K562 treated with DMSO at 1 percent for 24 hours (cell line): Measurements from ENCODE around the gene KCNJ9. TPM values are rescaled to one million over a fixed set of nuclear protein-coding genes. Genes with fewer than 3 reads are reported as not detected.

Experiments
- total RNA-seq: library from RNA; unstranded; fragments of 300-600 nt; gene quantifications from 2 replicates; pipeline ENCODE4 v1.2.3, GENCODE V29; 2022; ENCODE audit warnings: low read depth; ENCODE audit not compliant: insufficient read depth

KCNJ9 gene
- not detected in 2 replicates for total RNA-seq

GRCh38 chr1:160081261-160081936, at the start of gene KCNJ9:
Gene KCNJ9 (plus strand): TSS chr1:160081538. CDS start chr1:160084031, 2,493 bp downstream.

GRCh38 chr1:160069460-160070231, 11.7 kb upstream of the KCNJ9 start, which contains the start of gene KCNJ10:
Gene KCNJ10 (minus strand): TSS chr1:160070160. CDS start chr1:160042532, 27,628 bp downstream.

GRCh38 chr1:160097911-160098851, 16.8 kb downstream of the KCNJ9 start, which contains the start of gene IGSF8:
Gene IGSF8 (minus strand): TSS chr1:160098619. CDS start chr1:160098472, 147 bp downstream.

GRCh38 chr1:160115545-160116282, 34.4 kb downstream of the KCNJ9 start, which contains the start of gene ATP1A2:
Gene ATP1A2 (plus strand): TSS chr1:160115759. CDS start chr1:160115862, 103 bp downstream.

Other genes with a start within 250 kb of the KCNJ9 start
- gene VSIG8, start 218.9 kb upstream of the KCNJ9 start, total RNA-seq: not detected in 2 replicates
- gene CFAP45, start 181.4 kb upstream of the KCNJ9 start, total RNA-seq: 0.63 and 0.83 TPM in 2 replicates
- gene TAGLN2, start 156.0 kb upstream of the KCNJ9 start, total RNA-seq: 386 and 426 TPM in 2 replicates
- gene IGSF9, start 135.9 kb upstream of the KCNJ9 start, total RNA-seq: 0.12 and 0.39 TPM in 2 replicates
- not detected in 2 replicates for gene SLAMF9, start 127.3 kb upstream of the KCNJ9 start, total RNA-seq
- 2.7 and 3.4 TPM in 2 replicates for gene PIGM, start 49.5 kb upstream of the KCNJ9 start, total RNA-seq
- gene KCNJ10, start 11.4 kb upstream of the KCNJ9 start, total RNA-seq: not detected in 2 replicates
- gene IGSF8, start 17.1 kb downstream of the KCNJ9 start, total RNA-seq: 25.7 and 28.0 TPM in 2 replicates
- not detected in 2 replicates for gene ATP1A2, start 34.2 kb downstream of the KCNJ9 start, total RNA-seq
- not detected in 2 replicates for gene ATP1A4, start 70.1 kb downstream of the KCNJ9 start, total RNA-seq
- gene CASQ1, start 109.0 kb downstream of the KCNJ9 start, total RNA-seq: 0.24 and 0.46 TPM in 2 replicates
- 74.1 and 74.8 TPM in 2 replicates for gene PEA15, start 123.8 kb downstream of the KCNJ9 start, total RNA-seq
- gene DCAF8, start 181.0 kb downstream of the KCNJ9 start, total RNA-seq: 90.5 and 106 TPM in 2 replicates
- gene PEX19, start 203.6 kb downstream of the KCNJ9 start, total RNA-seq: 36.2 and 38.7 TPM in 2 replicates